Tibial artery (tissue), 4 donors: ENCODE measurements around the gene KIAA0319L.
A peak's percentile ranks its signal among the peaks of the same experiment; 100 is the strongest.

Source experiments
- DNase-seq, 2 donors: peaks; one replicate each; pipeline ENCODE4 v3.0.0-alpha.2; 2019
- H3K27ac ChIP-seq, 2 donors: fragments of 200-600 bp; sonication (generic) in 1 of 2; 1 replicate in 1 of 2; 2 replicates in 1 of 2; pipeline ENCODE4 v1.5.1; 2018 to 2019; ENCODE audit warnings: mild to moderate bottlenecking in 1 of 2
- H3K27me3 ChIP-seq, 2 donors: fragments of 200-600 bp; sonication (generic) in 1 of 2; one replicate each; pipeline versions ENCODE4 v1.5.1 to v1.6.0; 2016 to 2019
- H3K36me3 ChIP-seq, 3 donors: fragments of 200-600 bp; sonication (generic) in 2 of 3; one replicate each; pipeline ENCODE4 v1.5.1; 2016 to 2019; ENCODE audit warnings: mild to moderate bottlenecking in 2 of 3
- H3K4me1 ChIP-seq, 4 donors: fragments of 200-600 bp; sonication (generic) in 2 of 4; 1 replicate in 3 of 4; 2 replicates in 1 of 4; pipeline ENCODE4 v1.5.1; 2016 to 2019
- H3K4me3 ChIP-seq, 2 donors: fragments of 200-600 bp; sonication (generic) in 1 of 2; 1 replicate in 1 of 2; 2 replicates in 1 of 2; pipeline ENCODE4 v1.5.1; 2018 to 2019; ENCODE audit warnings: mild to moderate bottlenecking in 2 of 2
- H3K9me3 ChIP-seq, 3 donors: fragments of 200-600 bp; sonication (generic) in 1 of 3; one replicate each; pipeline ENCODE4 v1.5.1; 2016 to 2019
- intact Hi-C: fragments of 100-400 bp; cut with DNase I; formaldehyde crosslinking; loops from one replicate; pipeline ENCODE4 v1.15.0; 2023; ENCODE audit warnings: low total_unique reads
- TF ChIP-seq, protein P1 (sequence below), 2 experiments: fragments of 200-600 bp in 1 of 2; fragments of 450-650 bp in 1 of 2; IDR thresholded peaks; one replicate each; pipeline ENCODE4 v1.5.1; 2017 to 2019; ENCODE audit warnings: antibody characterized with exemption in 2 of 2, mild to moderate bottlenecking in 1 of 2, moderate library complexity in 1 of 2

The KIAA0319L gene

GRCh38 chr1:35574655-35575415 lies 17.6 kb upstream of the KIAA0319L start:
- Histone ChIP-seq H3K4me1 (peaks cover 0 to 35% (median 28%) of the 10 kb centered on the region in 4 donors), H3K27ac (no peak overlapping the region), H3K4me3 (no peak overlapping the region), H3K36me3 (no peaks in the 10 kb centered on the region), H3K9me3 (no peaks in the 10 kb centered on the region), H3K27me3 (peaks cover 0 to 64% of the 10 kb centered on the region in 2 donors)
- intact Hi-C loops = no loop called here
- no peak for DNase-seq
- TF ChIP-seq, protein P1, sequence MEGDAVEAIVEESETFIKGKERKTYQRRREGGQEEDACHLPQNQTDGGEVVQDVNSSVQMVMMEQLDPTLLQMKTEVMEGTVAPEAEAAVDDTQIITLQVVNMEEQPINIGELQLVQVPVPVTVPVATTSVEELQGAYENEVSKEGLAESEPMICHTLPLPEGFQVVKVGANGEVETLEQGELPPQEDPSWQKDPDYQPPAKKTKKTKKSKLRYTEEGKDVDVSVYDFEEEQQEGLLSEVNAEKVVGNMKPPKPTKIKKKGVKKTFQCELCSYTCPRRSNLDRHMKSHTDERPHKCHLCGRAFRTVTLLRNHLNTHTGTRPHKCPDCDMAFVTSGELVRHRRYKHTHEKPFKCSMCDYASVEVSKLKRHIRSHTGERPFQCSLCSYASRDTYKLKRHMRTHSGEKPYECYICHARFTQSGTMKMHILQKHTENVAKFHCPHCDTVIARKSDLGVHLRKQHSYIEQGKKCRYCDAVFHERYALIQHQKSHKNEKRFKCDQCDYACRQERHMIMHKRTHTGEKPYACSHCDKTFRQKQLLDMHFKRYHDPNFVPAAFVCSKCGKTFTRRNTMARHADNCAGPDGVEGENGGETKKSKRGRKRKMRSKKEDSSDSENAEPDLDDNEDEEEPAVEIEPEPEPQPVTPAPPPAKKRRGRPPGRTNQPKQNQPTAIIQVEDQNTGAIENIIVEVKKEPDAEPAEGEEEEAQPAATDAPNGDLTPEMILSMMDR (IDR thresholded peaks at IDR 0.05) = no peak

DNA sequence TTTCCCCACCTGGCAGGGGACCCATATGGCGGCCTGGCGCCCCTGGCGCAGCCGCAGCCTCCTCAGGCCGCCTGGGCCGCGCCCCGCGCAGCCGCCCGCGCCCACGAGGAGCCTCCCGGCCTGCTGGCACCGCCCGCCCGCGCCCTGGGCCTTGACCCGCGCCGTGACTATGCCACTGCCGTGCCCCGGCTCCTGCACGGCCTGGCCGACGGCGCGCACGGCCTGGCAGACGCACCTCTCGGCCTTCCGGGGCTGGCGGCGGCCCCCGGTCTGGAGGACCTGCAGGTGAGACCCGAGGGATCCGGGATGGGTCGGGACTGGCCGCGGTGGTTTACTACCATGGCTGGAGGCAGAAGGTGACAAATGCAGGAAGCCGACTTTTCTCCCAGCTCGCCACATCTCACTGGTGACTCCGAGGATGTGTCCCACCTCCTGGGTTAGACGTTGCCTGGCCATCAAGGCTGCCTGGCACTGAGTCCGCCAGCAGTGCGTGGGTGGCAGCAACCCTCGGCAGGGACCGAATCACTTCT lies 17.0 kb upstream of the KIAA0319L start:
- H3K27me3 ChIP-seq = peaks cover 0 to 67% of the 10 kb centered on the region in 2 donors
- intact Hi-C loops = no loop called here
- peaks cover 0 to 35% (median 28%) of the 10 kb centered on the region in 4 donors for H3K4me1 ChIP-seq
- TF ChIP-seq, protein P1 (IDR thresholded peaks at IDR 0.05) = no peak
- no peak overlapping the region for H3K27ac ChIP-seq
- DNase-seq = no peak
- H3K4me3 ChIP-seq = peak overlapping the region in 1 of 2 donors; percentile 56
- H3K36me3 ChIP-seq = no peaks in the 10 kb centered on the region
- no peaks in the 10 kb centered on the region for H3K9me3 ChIP-seq

DNA sequence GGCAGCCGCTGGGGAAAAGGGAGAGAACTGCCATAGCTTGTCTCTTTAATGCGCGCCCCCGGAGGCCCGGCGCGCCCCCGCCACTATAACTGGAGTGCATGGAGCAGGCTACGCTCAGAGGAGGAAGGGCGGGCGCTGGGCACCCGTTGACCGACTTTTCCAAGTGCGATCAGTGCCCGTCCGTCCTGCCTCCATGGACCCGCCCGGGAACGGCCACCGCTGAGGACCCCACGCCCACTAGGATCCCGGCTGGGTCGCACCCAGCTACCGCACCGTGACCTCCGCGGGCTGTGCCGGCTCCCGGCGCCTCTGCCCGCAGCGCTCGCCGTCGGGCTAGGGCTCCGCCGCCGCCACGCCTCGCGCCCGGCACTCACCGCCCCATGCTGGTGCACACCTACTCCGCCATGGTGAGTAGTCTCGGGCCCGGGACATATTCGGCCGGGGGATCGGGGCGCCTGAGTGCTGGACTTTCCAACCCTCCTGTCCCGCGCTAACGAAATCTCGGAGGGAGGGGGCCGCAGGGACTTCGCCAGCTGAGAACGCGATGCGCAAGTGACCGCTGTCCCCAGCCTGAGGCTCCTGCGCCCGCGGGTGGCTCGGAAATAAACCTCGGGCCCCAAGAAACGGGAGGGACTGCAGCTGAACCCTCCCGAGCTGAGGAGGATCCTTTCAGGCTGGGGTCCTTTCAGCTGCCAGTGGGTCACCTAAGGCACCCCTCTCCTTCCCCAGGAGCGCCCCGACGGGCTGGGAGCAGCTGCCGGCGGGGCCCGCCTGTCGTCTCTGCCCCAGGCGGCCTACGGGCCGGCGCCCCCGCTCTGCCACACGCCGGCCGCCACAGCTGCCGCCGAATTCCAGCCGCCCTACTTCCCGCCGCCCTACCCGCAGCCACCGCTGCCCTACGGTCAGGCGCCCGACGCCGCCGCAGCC lies 16.3 kb upstream of the KIAA0319L start, which contains the start of gene TFAP2E:
Gene TFAP2E (plus strand): TSS at position 117 of the 927 bp plus-strand sequence. CDS start 264 bp downstream, at position 381.
- no peak for DNase-seq
- Histone ChIP-seq H3K27me3 (peaks cover 0 to 72% of the 10 kb centered on the region in 2 donors), H3K9me3 (no peaks in the 10 kb centered on the region), H3K27ac (no peak within 1 kb of the TSS), H3K4me1 (peaks cover 0 to 34% (median 28%) of the 10 kb centered on the region in 4 donors), H3K4me3 (peak within 1 kb of the TSS; percentile 40 to 56), H3K36me3 (no peaks in the 10 kb centered on the region)
- intact Hi-C loops = no loop called here
- TF ChIP-seq, protein P1 (IDR thresholded peaks at IDR 0.05) = no peak

DNA sequence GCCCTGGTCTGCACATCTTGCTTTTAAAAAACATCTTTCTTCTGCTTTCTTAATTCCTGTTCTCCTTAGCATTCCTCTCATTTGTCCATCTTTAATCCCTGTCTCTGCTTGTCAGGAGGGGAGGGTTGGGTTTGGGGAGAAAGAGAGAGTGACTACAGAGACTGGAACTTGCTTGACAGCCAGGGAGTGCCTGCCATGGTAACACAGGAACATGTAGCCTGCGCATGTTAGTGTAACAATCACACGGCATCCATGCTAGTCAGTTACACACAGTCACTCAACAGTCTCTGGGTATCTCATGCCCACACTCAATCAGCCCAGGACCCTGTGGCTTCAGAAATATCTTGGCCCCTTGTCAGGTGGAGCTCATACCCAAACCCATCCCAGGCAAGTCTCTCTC lies 15.1 kb upstream of the KIAA0319L start:
- intact Hi-C loops = no loop called here
- no peaks in the 10 kb centered on the region for H3K36me3 ChIP-seq
- TF ChIP-seq, protein P1 (IDR thresholded peaks at IDR 0.05) = no peak
- H3K4me1 ChIP-seq = peaks cover 0 to 23% (median 21%) of the 10 kb centered on the region in 4 donors
- no peak overlapping the region for H3K27ac ChIP-seq
- H3K4me3 ChIP-seq = no peak overlapping the region
- peaks cover 0 to 73% of the 10 kb centered on the region in 2 donors for H3K27me3 ChIP-seq
- no peak for DNase-seq
- no peaks in the 10 kb centered on the region for H3K9me3 ChIP-seq

DNA sequence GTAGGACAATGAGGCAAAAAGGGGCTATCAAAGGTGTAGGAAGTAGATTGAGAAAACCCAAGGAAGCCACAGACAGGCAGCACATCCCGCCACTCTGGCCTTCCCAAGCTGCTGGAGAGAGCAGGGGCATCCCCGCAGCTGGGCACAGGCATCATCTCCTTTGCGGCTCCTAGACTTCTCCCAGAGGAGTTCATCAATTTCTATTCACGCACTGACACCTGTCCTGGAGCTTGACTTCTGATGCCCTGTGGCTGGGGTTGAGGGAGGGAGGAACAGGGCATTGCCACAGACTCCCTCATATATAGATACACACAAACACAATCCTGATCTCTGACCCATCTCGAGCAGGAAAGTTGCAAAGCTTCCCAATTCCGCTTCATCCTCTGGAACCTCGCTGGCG lies 14.1 kb upstream of the KIAA0319L start:
- peaks cover 0 to 63% of the 10 kb centered on the region in 2 donors for H3K27me3 ChIP-seq

More for the DNA sequence above, 14.1 kb upstream of the KIAA0319L start:
- no peak overlapping the region for H3K4me3 ChIP-seq
- H3K27ac ChIP-seq = no peak overlapping the region
- H3K36me3 ChIP-seq = peaks cover 0 to 9% (median 8%) of the 10 kb centered on the region in 3 donors
- TF ChIP-seq, protein P1 (IDR thresholded peaks at IDR 0.05) = no peak
- intact Hi-C loops = no loop called here
- H3K4me1 ChIP-seq = peaks cover 0 to 16% (median 14%) of the 10 kb centered on the region in 4 donors
- no peak for DNase-seq
- no peaks in the 10 kb centered on the region for H3K9me3 ChIP-seq
